Activated CD4-positive, alpha-beta memory T cell treated with anti-CD3 and anti-CD28 coated beads, Interleukin-2, amount 10 ng/mL, durations not matched to agents 7 days and 5 days (primary cell): ENCODE measurements around the gene A4GALT. TPM values are rescaled to one million over a fixed set of nuclear protein-coding genes. Genes with fewer than 3 reads are reported as not detected.
"Not testable (repeated sequence)": the region's sequence is repeated elsewhere in the genome, so short reads cannot be mapped to it uniquely, and the experiment has no call there.

ENCODE experiments used
- CTCF ChIA-PET: fragments of 350-600 bp; sonication (Branson Sonifier 250); formaldehyde crosslinking; loops from one replicate; lab custom pipeline; 2021; ENCODE audit warnings: antibody characterized with exemption, inconsistent platforms; lab: Charles Lee
- POLR2A ChIA-PET: fragments of 350-600 bp; sonication (Branson Sonifier 250); formaldehyde crosslinking; loops from one replicate; lab custom pipeline; 2021; ENCODE audit warnings: antibody characterized with exemption; lab: Charles Lee
- DNase-seq: peaks from one replicate; pipeline ENCODE4 v3.0.0-alpha.2; 2020
- H3K27ac Mint-ChIP-seq: one replicate; pipeline ENCODE4 v1.8.0; 2021; ENCODE audit warnings: mild to moderate bottlenecking, mixed read lengths
- H3K27me3 Mint-ChIP-seq: one replicate; pipeline ENCODE4 v1.8.0; 2021; ENCODE audit warnings: mixed read lengths
- H3K36me3 Mint-ChIP-seq: one replicate; pipeline ENCODE4 v1.8.0; 2021; ENCODE audit warnings: low read depth, mixed read lengths
- H3K4me1 Mint-ChIP-seq: one replicate; pipeline ENCODE4 v1.8.0; 2021; ENCODE audit warnings: mixed read lengths
- H3K4me3 Mint-ChIP-seq: one replicate; pipeline ENCODE4 v1.8.0; 2021; ENCODE audit warnings: mild to moderate bottlenecking, mixed read lengths
- H3K9me3 Mint-ChIP-seq: one replicate; pipeline ENCODE4 v1.8.0; 2021; ENCODE audit warnings: mixed read lengths
- total RNA-seq, 2 experiments: library from RNA; stranded (reverse); gene quantifications; one replicate each; pipeline ENCODE4 v1.2.3, GENCODE V29; 2021

A4GALT gene
- total RNA-seq, 2 experiments from 2014 or later = 0.58 to 0.63 TPM

DNA sequence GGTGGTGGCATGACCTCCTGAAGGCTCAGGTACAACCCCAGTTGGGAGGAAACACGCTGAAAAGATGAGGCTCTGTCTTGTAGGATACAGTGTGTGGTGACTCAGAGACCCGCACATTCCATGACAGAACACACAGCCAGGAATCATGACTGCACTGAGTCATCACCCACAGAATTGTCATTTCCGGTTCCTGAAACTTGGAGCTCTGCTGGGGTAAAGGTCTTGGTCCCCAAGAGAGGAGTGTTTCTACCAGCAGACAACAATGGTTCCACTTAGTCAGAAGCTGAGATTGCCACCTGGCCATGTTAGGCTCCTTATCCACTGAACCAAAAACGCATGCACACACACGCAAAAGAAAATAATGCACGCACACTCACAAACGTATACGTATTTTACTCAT lies 40.0 kb downstream of the A4GALT start:
- Mint-ChIP-seq H3K9me3 (peaks cover 12% of the 10 kb centered on the region), H3K4me3 (no peak overlapping the region), H3K36me3 (peaks cover 6% of the 10 kb centered on the region), H3K27me3 (peaks cover 13% of the 10 kb centered on the region), H3K4me1 (no peaks in the 10 kb centered on the region), H3K27ac (no peak overlapping the region)
- CTCF ChIA-PET = no interaction called here
- no peak for DNase-seq
- POLR2A ChIA-PET = no interaction called here

DNA sequence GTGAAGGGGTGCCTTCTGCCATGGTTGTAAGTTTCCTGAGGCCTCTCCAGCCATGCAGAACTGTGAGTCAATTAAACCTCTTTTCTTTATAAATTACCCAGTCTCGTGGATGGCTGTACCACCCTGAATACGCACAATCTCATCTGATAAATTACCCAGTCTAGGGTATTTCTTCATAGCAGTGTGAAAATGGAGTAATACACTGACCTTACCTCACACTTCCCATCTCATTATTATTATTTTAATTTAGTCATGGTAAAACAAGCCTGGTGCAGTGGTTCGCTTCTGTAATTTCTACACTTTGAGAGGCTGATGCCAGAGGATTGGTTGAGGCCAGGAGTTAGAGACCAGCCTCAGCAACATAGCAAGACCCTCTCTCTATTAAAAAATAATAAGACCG lies 41.0 kb downstream of the A4GALT start:
- no peak overlapping the region for H3K27ac Mint-ChIP-seq
- H3K36me3 Mint-ChIP-seq = peaks cover 6% of the 10 kb centered on the region
- no peaks in the 10 kb centered on the region for H3K4me1 Mint-ChIP-seq
- peaks cover 12% of the 10 kb centered on the region for H3K9me3 Mint-ChIP-seq
- no peak for DNase-seq
- ChIA-PET CTCF (no interaction called here), POLR2A (no interaction called here)
- no peak overlapping the region for H3K4me3 Mint-ChIP-seq
- H3K27me3 Mint-ChIP-seq = peaks cover 13% of the 10 kb centered on the region

DNA sequence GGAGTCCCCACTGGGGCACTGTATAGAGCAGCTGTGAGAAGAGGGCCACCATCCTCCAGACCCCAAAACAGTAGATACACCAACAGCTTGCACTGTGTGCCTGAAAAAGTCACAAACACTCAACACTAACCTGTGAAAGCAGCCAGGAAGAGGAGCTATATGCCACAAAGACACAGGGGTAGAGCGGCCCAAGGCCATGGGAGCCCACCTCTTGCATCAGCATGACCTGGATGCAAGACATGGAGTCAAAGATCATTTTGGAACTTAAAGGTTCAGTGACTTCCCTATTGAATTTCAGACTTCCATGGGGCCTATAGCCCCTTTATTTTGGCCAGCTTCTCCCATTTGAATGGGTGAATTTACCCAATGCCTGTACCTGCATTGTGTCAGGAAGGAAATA lies 41.8 kb downstream of the A4GALT start:
- Mint-ChIP-seq H3K4me1 (no peaks in the 10 kb centered on the region), H3K27me3 (peaks cover 17% of the 10 kb centered on the region), H3K36me3 (peaks cover 6% of the 10 kb centered on the region), H3K4me3 (no peak overlapping the region), H3K9me3 (peaks cover 12% of the 10 kb centered on the region), H3K27ac (no peak overlapping the region)
- CTCF ChIA-PET = interaction anchor here (0.6 kb wide), 1 partner anchor 406 kb away, joined by 3 read pairs; no protein-coding TSS in a partner anchor
- POLR2A ChIA-PET = no interaction called here
- no peak for DNase-seq

DNA sequence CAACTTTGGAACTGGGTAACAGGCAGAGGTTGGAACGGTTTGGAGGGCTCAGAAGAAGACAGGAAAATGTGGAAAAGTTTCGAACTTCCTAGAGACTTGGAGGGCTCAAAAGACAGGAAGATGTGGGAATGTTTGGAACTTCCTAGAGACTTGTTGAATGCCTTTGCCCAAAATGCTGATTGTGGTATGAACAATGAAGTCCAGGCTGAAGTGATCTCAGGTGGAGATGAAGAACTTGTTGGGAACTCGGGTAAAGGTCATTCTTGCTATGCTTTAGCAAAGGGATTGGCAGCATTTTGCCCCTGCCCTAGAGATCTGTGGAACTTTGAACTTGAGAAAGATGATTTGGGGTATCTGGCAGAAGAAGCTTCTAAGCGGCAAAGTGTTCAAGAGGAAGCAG lies 42.7 kb downstream of the A4GALT start:
- CTCF ChIA-PET, H3K36me3 Mint-ChIP-seq, H3K4me1 Mint-ChIP-seq, H3K27ac Mint-ChIP-seq, H3K4me3 Mint-ChIP-seq, POLR2A ChIA-PET, DNase-seq: not testable (repeated sequence)
- Mint-ChIP-seq H3K27me3 (peaks cover 17% of the 10 kb centered on the region), H3K9me3 (peaks cover 12% of the 10 kb centered on the region)

DNA sequence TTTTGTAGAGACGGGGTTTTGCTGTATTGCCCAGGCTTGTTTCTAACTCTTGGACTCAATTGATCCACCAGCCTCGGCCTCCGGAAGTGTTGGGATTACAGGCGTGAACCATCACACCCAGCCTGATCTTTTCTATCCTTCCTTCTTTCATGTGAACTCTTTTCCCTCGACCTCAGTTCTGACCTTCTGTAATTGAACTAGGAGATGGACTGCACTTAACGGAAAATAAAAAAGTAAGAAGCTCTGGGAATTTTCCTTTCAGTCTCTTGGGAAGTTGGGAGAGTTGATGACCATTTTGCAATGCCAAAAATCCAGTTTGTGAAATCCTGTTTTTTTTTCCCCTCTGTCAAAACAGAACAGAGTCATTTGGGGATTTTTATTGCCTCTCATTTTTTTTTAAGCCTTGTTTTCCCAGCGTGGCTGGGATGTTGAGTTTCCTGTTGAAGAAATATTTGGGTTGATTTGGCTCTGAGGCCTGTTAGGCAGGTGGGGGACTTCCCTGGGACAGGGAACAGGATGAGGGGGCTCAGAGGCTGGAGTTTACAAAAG lies 44.5 kb downstream of the A4GALT start:
- H3K4me1 Mint-ChIP-seq = peaks cover 9% of the 10 kb centered on the region
- no peak overlapping the region for H3K27ac Mint-ChIP-seq
- CTCF ChIA-PET = no interaction called here
- H3K36me3 Mint-ChIP-seq = peaks cover 6% of the 10 kb centered on the region
- H3K27me3 Mint-ChIP-seq = peaks cover 18% of the 10 kb centered on the region
- no peak overlapping the region for H3K4me3 Mint-ChIP-seq
- POLR2A ChIA-PET = no interaction called here
- DNase-seq = no peak
- H3K9me3 Mint-ChIP-seq = peaks cover 12% of the 10 kb centered on the region

DNA sequence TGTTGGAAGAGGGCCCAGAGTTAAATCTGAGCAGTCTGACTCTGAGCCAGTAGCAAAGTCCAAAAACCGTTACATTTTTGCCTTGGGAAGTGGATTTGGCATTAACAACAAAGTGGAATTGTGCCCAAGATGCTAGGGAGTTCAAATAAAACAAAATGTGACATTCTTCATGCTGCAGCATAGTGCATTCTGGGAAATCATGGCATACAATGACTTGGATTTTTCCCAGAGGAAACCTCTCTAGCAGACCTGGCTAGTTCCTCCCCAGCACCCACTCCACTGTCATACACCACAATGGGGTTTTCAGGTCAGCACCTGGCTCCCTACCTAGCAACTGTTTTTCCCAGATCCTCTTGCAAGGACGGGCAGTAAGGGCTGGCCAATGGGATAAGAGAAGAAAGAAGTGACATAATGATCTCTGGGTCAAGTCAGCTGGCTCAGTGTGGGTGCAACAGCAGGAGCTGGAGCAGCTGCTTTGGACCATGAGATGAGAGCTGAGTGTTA lies 46.7 kb downstream of the A4GALT start:
- CTCF ChIA-PET = no interaction called here
- H3K9me3 Mint-ChIP-seq = peaks cover 10% of the 10 kb centered on the region
- H3K4me3 Mint-ChIP-seq = no peak overlapping the region
- no peak for DNase-seq
- peaks cover 13% of the 10 kb centered on the region for H3K27me3 Mint-ChIP-seq
- POLR2A ChIA-PET = interaction anchor here (1.5 kb wide), 1 partner anchor 10 kb away, joined by 3 read pairs; no protein-coding TSS in a partner anchor
- H3K36me3 Mint-ChIP-seq = peaks cover 6% of the 10 kb centered on the region
- H3K4me1 Mint-ChIP-seq = peaks cover 19% of the 10 kb centered on the region
- no peak overlapping the region for H3K27ac Mint-ChIP-seq

DNA sequence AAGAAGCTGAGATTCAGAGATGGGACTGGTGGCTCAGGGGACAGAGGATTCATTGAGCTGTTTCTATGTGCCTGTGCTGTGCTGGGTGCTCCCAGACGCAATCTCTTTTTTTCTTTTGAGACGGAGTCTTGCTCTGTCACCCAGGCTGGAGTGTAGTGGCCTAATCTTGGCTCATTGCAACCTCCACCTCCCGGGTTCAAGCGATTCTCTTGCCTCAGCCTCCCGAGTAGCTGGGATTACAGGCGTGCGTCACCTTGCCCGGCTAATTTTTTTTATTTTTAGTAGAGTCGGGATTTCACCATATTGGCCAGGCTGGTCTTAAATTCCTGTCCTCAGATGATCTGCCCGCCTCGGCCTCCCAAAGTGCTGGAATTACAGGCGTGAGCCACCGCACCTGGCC lies 47.6 kb downstream of the A4GALT start:
- H3K36me3 Mint-ChIP-seq, H3K4me3 Mint-ChIP-seq, H3K27ac Mint-ChIP-seq, DNase-seq, CTCF ChIA-PET, H3K9me3 Mint-ChIP-seq: not testable (repeated sequence)
- H3K4me1 Mint-ChIP-seq = peaks cover 19% of the 10 kb centered on the region
- POLR2A ChIA-PET = interaction anchor here (1.5 kb wide), 1 partner anchor 9 kb away, joined by 3 read pairs; no protein-coding TSS in a partner anchor
- peaks cover 12% of the 10 kb centered on the region for H3K27me3 Mint-ChIP-seq

DNA sequence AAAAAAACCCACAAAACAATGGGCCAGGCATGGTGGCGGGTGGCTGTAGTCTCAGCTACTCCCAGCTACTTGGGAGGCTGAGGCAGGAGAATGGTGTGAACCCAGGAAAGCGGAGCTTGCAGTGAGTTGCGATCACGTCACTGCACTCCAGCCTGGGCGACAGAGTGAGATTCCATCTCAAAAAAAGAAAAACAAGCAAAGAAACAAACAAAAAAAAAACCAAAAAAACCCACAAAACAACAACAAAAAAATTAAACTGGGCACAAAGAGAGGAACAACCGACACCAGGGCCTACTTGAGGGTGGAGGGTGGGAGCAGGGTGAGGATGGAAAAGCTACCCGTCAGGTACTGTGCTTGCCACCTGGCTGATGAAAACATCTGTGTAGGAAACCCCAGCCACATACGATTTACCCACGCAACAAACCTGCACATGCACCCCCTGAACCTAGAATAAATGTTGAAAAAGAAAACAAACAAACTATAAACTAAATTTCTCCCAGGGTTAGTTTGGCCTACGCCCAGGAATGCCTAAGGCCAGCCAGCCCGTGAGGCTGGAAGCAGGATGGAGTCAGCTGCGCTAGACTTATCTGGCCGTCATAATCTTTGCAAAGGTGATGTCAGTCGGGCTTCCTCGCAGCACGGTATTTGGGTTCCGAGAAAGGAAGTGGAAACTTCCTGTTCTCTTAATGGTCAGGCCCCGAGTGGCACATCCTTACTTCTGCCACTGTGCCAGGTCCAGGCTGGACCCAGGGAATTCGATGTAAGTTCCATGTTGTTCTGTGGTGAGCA lies 49.6 kb downstream of the A4GALT start:
- Mint-ChIP-seq H3K27ac (peak overlapping the region; percentile 70), H3K36me3 (no peaks in the 10 kb centered on the region), H3K27me3 (peaks cover 7% of the 10 kb centered on the region), H3K4me1 (peaks cover 19% of the 10 kb centered on the region), H3K9me3 (no peaks in the 10 kb centered on the region), H3K4me3 (no peak overlapping the region)
- peak; percentile 42 for DNase-seq
- CTCF ChIA-PET = interaction anchor here (0.7 kb wide), 1 partner anchor 107 kb away, joined by 3 read pairs; no protein-coding TSS in a partner anchor
- POLR2A ChIA-PET = interaction anchor here (0.8 to 1.3 kb wide), 2 partner anchors 56 to 57 kb away, joined by 3 to 4 read pairs; partner anchors contain the start of gene POLDIP3

DNA sequence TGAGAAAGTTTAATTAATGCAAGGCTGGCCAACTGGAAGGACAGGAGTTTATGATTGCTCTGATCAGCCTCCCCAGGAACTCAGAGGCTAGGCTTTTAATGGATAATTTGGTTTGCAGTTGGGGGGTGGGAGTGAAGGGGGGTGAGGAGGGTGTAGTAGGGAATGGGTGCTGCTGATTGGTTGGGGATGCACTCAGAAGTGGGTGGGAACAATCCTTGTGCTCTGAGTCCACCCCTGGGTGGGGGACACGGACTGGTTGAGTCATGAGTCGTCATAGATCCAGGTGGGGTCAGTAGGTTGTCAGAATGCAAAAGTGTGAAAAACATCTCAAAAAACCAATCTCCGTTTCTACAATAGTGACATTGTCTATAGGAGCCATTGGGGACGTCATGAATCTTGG lies 50.6 kb downstream of the A4GALT start:
- no peaks in the 10 kb centered on the region for H3K36me3 Mint-ChIP-seq
- H3K4me3 Mint-ChIP-seq = no peak overlapping the region

DNA sequence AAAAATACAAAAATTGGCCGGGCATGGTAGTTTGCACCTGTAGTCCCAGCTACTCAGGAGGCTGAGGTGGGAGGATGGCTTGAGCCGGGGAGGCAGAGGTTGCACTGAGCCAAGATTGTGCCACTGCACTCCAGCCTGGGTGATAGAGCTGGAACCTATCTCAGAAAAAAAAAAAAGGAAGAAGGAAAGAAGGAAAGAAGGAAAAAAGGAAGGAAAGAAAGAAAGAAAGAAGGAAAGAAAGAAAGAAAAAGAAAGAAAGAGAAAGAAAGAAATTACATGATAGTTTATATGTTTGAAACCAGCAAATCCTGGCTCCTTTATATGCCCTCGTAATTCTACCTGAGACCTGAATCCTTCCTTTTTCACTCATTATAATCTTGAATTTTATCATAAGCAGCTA lies 54.3 kb downstream of the A4GALT start:
- H3K27ac Mint-ChIP-seq, DNase-seq, H3K27me3 Mint-ChIP-seq, H3K36me3 Mint-ChIP-seq, H3K9me3 Mint-ChIP-seq, POLR2A ChIA-PET, CTCF ChIA-PET, H3K4me3 Mint-ChIP-seq: not testable (repeated sequence)
- H3K4me1 Mint-ChIP-seq = peaks cover 20% of the 10 kb centered on the region

More for the DNA sequence above, 50.6 kb downstream of the A4GALT start:
- peaks cover 25% of the 10 kb centered on the region for H3K4me1 Mint-ChIP-seq
- ChIA-PET POLR2A (no interaction called here), CTCF (no interaction called here)
- peaks cover 8% of the 10 kb centered on the region for H3K27me3 Mint-ChIP-seq
- no peak for DNase-seq
- H3K9me3 Mint-ChIP-seq = no peaks in the 10 kb centered on the region
- no peak overlapping the region for H3K27ac Mint-ChIP-seq

DNA sequence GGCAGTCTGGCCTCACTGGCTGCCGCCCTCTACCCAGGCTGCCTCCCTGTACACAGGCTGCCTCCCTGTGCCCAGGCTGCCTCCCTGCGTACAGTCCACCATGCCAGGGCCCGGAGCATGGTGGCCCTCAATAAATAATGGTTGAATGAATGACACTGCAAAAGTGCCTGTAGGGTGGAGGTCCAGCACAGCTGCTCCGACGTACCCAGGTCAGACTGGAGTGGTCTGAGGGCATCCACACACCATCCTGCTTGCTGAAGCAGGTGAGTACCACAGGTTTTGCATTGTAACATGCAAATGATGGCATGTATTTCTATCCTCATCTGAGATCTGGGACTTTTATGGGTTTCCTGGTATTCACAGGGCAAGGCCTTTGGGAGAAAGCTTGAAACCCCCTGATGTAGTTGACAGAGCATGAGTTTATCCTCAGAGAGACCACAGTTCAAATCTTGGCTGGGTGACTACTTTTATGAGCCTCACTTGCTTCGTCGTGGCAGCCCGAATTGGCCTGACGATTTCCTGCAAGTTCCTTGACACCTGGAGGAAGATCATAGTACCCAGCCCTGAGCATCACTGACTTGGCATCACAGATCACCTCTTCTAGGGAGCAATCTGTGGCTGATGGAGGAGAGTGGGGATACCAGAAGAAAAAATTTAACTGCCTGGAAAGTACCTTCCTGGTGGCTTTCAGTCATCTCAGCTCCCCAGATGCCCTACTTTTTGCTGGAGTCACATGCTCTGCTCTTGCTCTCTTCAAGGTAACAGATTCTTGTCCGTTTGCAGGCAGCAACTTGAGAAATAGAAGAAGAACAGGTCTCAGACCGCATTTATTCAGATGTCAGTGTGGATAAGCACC lies 55.5 kb downstream of the A4GALT start:
- H3K4me3 Mint-ChIP-seq = no peak overlapping the region
- peaks cover 9% of the 10 kb centered on the region for H3K4me1 Mint-ChIP-seq
- H3K9me3 Mint-ChIP-seq = no peaks in the 10 kb centered on the region
- H3K27ac Mint-ChIP-seq = no peak overlapping the region
- CTCF ChIA-PET = no interaction called here
- no peaks in the 10 kb centered on the region for H3K36me3 Mint-ChIP-seq
- DNase-seq = no peak
- peaks cover 9% of the 10 kb centered on the region for H3K27me3 Mint-ChIP-seq
- POLR2A ChIA-PET = no interaction called here

DNA sequence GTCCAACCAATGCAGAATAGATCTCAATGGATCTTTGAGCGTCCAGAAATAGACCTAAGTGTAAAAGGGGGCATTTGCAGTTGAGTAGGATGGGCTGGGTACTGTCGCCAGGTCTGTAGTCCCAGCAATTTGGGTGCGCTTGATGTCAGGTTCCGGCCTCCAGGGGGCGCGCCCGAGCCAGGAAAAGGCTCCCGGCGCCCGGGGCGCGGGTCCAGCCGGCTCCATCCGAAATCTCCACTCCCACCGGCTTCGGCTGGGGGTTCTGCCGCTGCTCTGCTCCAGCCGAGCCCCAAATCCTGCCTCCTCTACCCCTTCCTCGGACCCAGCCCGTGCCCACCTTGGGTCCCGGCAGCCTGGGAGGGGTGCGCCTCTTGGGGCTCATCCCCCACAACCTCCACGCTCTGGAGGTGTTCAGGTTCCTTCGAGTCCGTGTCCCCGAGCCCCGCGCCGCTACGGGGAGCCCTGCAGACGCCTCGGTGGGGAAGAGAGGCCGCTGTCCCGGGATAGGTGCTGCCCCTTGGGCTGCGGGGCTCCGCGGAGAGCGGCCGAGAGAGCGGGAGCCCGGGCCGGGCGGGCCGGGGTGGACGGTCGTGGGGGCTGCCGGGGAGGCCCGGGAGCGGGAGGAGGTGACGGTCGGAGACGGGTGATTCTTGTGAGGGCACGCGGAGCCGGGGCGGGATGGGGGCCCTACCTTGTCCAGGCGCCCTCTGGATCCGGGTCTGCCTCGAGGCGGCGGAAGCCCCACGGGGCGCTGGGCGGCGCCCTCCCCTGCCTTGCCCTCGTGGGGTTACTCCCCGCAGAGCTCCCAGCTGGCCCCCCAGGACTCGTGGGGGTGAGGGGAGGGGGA lies 58.5 kb downstream of the A4GALT start:
- no peaks in the 10 kb centered on the region for H3K36me3 Mint-ChIP-seq

More for the DNA sequence above, 58.5 kb downstream of the A4GALT start:
- peak; percentile 80 for DNase-seq
- peak overlapping the region; percentile 58 for H3K4me3 Mint-ChIP-seq
- ChIA-PET POLR2A (no interaction called here), CTCF (interaction anchor here (2.1 kb wide), 1 partner anchor 158 kb away, joined by 7 read pairs; no protein-coding TSS in a partner anchor)
- peaks cover 7% of the 10 kb centered on the region for H3K4me1 Mint-ChIP-seq
- no peak overlapping the region for H3K27ac Mint-ChIP-seq
- no peaks in the 10 kb centered on the region for H3K9me3 Mint-ChIP-seq
- peaks cover 9% of the 10 kb centered on the region for H3K27me3 Mint-ChIP-seq
